OCI-LY7 (cell line): ENCODE results near the gene KDM6B.

ENCODE experiments used
- EZH2phosphoT487 ChIP-seq: fragments of 200-600 bp; sonication (generic); IDR thresholded peaks from 2 replicates; pipeline ENCODE4 v1.6.1; 2018; ENCODE audit warnings: low read depth, borderline replicate concordance, mild to moderate bottlenecking, mixed run types, antibody characterized with exemption, low read length, moderate library complexity, mixed read lengths
- TF ChIP-seq, protein P1 (sequence below): fragments of 200-600 bp; sonication (generic); conservative IDR thresholded peaks from 2 replicates; pipeline ENCODE4 v1.5.1; 2014; ENCODE audit warnings: mild to moderate bottlenecking, antibody characterized with exemption, low read length, moderate library complexity, mixed read lengths

DNA sequence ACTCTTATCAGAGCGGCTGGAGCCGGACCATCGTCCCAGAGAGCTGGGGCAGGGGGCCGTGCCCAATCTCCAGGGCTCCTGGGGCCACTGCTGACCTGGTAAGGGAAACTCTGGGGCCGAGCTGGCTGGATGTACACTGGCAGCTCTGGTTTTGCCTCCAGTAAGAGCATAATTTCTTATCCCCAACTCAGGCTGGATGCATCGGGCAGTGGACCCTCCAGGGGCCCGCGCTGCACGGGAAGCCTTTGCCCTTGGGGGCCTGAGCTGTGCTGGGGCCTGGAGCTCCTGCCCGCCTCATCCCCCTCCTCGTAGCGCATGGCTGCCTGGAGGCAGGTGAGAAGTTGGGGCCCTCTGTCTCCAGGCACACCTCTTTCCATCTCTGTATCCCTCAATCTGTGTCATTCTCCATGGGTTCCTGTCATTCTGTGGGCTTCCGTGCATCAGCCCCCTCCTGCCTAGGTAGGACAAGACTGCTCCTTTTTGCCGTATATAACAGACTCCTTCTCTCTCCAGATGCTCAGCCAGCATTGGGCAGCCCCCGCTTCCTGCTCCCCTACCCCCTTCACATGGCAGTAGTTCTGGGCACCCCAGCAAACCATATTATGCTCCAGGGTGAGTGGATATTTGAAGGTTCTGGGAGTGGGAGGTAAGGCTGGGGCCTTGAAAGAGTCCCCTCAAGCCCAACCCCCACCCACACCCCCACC, 11.5 kb downstream of the KDM6B start:
- TF ChIP-seq, protein P1, sequence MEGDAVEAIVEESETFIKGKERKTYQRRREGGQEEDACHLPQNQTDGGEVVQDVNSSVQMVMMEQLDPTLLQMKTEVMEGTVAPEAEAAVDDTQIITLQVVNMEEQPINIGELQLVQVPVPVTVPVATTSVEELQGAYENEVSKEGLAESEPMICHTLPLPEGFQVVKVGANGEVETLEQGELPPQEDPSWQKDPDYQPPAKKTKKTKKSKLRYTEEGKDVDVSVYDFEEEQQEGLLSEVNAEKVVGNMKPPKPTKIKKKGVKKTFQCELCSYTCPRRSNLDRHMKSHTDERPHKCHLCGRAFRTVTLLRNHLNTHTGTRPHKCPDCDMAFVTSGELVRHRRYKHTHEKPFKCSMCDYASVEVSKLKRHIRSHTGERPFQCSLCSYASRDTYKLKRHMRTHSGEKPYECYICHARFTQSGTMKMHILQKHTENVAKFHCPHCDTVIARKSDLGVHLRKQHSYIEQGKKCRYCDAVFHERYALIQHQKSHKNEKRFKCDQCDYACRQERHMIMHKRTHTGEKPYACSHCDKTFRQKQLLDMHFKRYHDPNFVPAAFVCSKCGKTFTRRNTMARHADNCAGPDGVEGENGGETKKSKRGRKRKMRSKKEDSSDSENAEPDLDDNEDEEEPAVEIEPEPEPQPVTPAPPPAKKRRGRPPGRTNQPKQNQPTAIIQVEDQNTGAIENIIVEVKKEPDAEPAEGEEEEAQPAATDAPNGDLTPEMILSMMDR, result no peak
- no peak for TF ChIP-seq EZH2phosphoT487
